HFF-Myc (cell line): Measurements from ENCODE around the gene MSLN.

Experiments
- DNase-seq: peaks from one replicate; pipeline ENCODE4 v3.0.0-alpha.2; 2011; ENCODE audit warnings: low read depth; ENCODE audit errors: extremely low read depth
- H3K4me3 ChIP-seq: replicated peaks from 2 replicates; pipeline ENCODE4 v1.5.1; 2011; ENCODE audit warnings: low read depth, mild to moderate bottlenecking, control low read depth, low read length
- CTCF ChIP-seq: IDR thresholded peaks from 2 replicates; pipeline ENCODE4 v1.5.1; 2012; ENCODE audit warnings: mild to moderate bottlenecking, low read depth, low read length, control low read depth; ENCODE audit errors: missing control alignments

Gene MSLN

GRCh38 chr16:719815-720446, 40.6 kb upstream of the MSLN start:
- H3K4me3 ChIP-seq, result peak overlapping the region; percentile 73
- DNase-seq, result no peak
- TF ChIP-seq CTCF, result peak; percentile 30

GRCh38 chr16:720447-720989, 40.0 kb upstream of the MSLN start:
- peak overlapping the region; percentile 73 for H3K4me3 ChIP-seq
- DNase-seq, result no peak
- peak; percentile 23 for TF ChIP-seq CTCF

- TF ChIP-seq CTCF, result no peak
- H3K4me3 ChIP-seq, result peak within 1 kb of the TSS; percentile 73
These were observed 39.4 kb upstream of the MSLN start, which contains the start of gene ANTKMT for GRCh38 chr16:720990-721764. Gene ANTKMT, plus strand, starts transcription at chr16:721146. Its CDS starts 129 bp downstream, at chr16:721275.

GRCh38 chr16:721765-722540, 38.6 kb upstream of the MSLN start:
- H3K4me3 ChIP-seq, result peak overlapping the region; percentile 73
- no peak for DNase-seq
- TF ChIP-seq CTCF, result no peak

More at GRCh38 chr16:720990-721764, 39.4 kb upstream of the MSLN start, which contains the start of gene ANTKMT:
- DNase-seq, result no peak

- H3K4me3 ChIP-seq, result no peak overlapping the region
These were observed 37.5 kb upstream of the MSLN start for GRCh38 chr16:722835-723633.

More at GRCh38 chr16:722835-723633, 37.5 kb upstream of the MSLN start:
- DNase-seq, result no peak
- no peak for TF ChIP-seq CTCF
